ENCODE measurements around the gene PFKFB4. TPM values are rescaled to one million over a fixed set of nuclear protein-coding genes. Genes with fewer than 3 reads are reported as not detected.

The PFKFB4 gene
- total and polyA plus RNA-seq, 2 of the 4 experiments (the other 2 are of a cell fraction) = 16.9 to 17.0 TPM

DNA sequence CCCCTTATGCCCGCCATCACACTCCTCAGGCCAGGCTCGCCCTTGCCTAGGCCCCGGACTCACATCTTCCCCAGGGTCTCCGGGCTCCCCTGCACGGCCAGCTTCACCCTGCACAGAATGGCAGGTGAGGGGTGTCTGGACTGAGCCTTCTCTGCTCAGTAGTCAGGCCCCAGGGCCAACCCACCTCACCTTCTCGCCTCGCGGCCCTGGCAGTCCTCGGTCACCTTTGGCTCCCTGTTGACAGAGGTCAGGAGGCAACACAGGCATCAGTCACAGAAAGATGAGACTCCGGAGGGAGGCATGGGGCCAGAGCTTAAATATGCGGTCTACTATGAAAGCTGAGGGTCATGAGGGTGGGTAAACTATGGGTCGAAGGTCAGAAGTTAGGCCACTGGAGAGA is 15.3 kb upstream of the PFKFB4 start:
- Histone ChIP-seq H3K9me1 (ENCODE audit: insufficient read depth, low read length) (peaks cover 10% of the 10 kb centered on the region; the same call in 1 of the 2 replicates), H3K9me3 (ENCODE audit: control insufficient read depth, insufficient read depth, low read length) (no peaks in the 10 kb centered on the region), H4K20me1 (ENCODE audit: insufficient read depth, low read length) (peaks cover 6% of the 10 kb centered on the region; the same call in 1 of the 2 replicates), H2BK120ac (ENCODE audit: low read depth, low read length) (no peak overlapping the region), H3K79me1 (ENCODE audit: low read depth in 1 of 2, low read length in 2 of 2) (peaks cover 4 to 12% of the 10 kb centered on the region in 2 experiments; a peak in 2 of 4 replicates), H3K4me1 (ENCODE audit: control insufficient read depth, insufficient read depth, low read length) (no peaks in the 10 kb centered on the region), H3K36me3 (ENCODE audit: control insufficient read depth, insufficient read depth, low read length) (peaks cover 75% of the 10 kb centered on the region), H3K9ac (ENCODE audit: low read depth, low read length) (no peak overlapping the region), H2AFZ (replicated peaks; ENCODE audit: low read length, poor library complexity) (no peak overlapping the region), H2AK5ac (ENCODE audit: low read depth, low read length) (no peak overlapping the region), H2BK5ac (ENCODE audit: low read depth, low read length, poor library complexity, severe bottlenecking) (no peak overlapping the region), H3K4me2 (ENCODE audit: low read depth, low read length) (no peak overlapping the region), H2BK20ac (ENCODE audit: low read depth, low read length) (no peak overlapping the region), H3K23ac (ENCODE audit: low read depth, low read length) (no peak overlapping the region), H3K27ac (ENCODE audit: insufficient read depth, low read length) (no peak overlapping the region), H3K18ac (ENCODE audit: low read depth, low read length) (no peak overlapping the region), H3K4me3 (ENCODE audit: insufficient read depth, low read depth, low read length) (no peak overlapping the region), H3K56ac (ENCODE audit: extremely low read depth, insufficient read depth, low read length) (no peak overlapping the region), H2AK9ac (replicated peaks; ENCODE audit: low read depth, low read length, poor library complexity) (peak overlapping the region; percentile 50), H4K91ac (ENCODE audit: insufficient read depth, low read depth, low read length) (no peak overlapping the region), H4K5ac (ENCODE audit: low read depth, low read length) (no peak overlapping the region), H4K8ac (ENCODE audit: low read depth in 2 of 2, low read length in 2 of 2) (no peak overlapping the region), H3K14ac (replicated peaks; ENCODE audit: low read depth, low read length) (no peak overlapping the region), H3K27me3 (ENCODE audit: control insufficient read depth, insufficient read depth, low read length) (no peaks in the 10 kb centered on the region), H2BK15ac (ENCODE audit: low read depth, low read length) (no peak overlapping the region; the same call in 2 of the 3 replicates), H3K4ac (ENCODE audit: low read depth, low read length) (no peak overlapping the region)
- ATAC-seq (ENCODE audit: low read depth) (no peak), DNase-seq (no peak)
- CTCF ChIA-PET = no interaction called here
- dilution Hi-C loops (cut with HindIII; ENCODE audit: low sequenced_read_pairs, unreplicated experiment) = no loop called here
- in situ Hi-C loops (cut with MboI; ENCODE audit: low sequenced_read_pairs) = no loop called here
- no TSS peak for BruUV-seq (replicated peaks)
- WGBS, 2 experiments (ENCODE audit: extremely low coverage in 2 of 2, insufficient read length in 1 of 2) = 100% methylated on average over 1 of the region's 12 CpGs; no CpG with 5 or more reads in 1 of the 2 experiments
- TF ChIP-seq, protein P1, sequence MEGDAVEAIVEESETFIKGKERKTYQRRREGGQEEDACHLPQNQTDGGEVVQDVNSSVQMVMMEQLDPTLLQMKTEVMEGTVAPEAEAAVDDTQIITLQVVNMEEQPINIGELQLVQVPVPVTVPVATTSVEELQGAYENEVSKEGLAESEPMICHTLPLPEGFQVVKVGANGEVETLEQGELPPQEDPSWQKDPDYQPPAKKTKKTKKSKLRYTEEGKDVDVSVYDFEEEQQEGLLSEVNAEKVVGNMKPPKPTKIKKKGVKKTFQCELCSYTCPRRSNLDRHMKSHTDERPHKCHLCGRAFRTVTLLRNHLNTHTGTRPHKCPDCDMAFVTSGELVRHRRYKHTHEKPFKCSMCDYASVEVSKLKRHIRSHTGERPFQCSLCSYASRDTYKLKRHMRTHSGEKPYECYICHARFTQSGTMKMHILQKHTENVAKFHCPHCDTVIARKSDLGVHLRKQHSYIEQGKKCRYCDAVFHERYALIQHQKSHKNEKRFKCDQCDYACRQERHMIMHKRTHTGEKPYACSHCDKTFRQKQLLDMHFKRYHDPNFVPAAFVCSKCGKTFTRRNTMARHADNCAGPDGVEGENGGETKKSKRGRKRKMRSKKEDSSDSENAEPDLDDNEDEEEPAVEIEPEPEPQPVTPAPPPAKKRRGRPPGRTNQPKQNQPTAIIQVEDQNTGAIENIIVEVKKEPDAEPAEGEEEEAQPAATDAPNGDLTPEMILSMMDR (conservative IDR thresholded peaks at IDR 0.05; ENCODE audit: low read depth, low read length) = no peak
- no peak for TF ChIP-seq RFX5 (IDR thresholded peaks at IDR 0.05; ENCODE audit: low read depth, low read length)
- TF ChIP-seq NFE2L2 (IDR thresholded peaks at IDR 0.05; ENCODE audit: low read depth, low read length) = no peak
- TF ChIP-seq SMC3 (IDR thresholded peaks at IDR 0.05; ENCODE audit: low read depth, low read length) = no peak
- TF ChIP-seq RAD21 (IDR thresholded peaks at IDR 0.05; ENCODE audit: low read length) = no peak
- TF ChIP-seq, protein P2, sequence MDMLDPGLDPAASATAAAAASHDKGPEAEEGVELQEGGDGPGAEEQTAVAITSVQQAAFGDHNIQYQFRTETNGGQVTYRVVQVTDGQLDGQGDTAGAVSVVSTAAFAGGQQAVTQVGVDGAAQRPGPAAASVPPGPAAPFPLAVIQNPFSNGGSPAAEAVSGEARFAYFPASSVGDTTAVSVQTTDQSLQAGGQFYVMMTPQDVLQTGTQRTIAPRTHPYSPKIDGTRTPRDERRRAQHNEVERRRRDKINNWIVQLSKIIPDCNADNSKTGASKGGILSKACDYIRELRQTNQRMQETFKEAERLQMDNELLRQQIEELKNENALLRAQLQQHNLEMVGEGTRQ (IDR thresholded peaks at IDR 0.05; ENCODE audit: low read depth, low read length) = no peak
- TF ChIP-seq RCOR1 (IDR thresholded peaks at IDR 0.05; ENCODE audit: insufficient replicate concordance, low read length) = no peak
- TF ChIP-seq POLR2A (IDR thresholded peaks at IDR 0.05; ENCODE audit: low read depth, low read length) = no peak
- TF ChIP-seq CHD1 (IDR thresholded peaks at IDR 0.05; ENCODE audit: low read depth, low read length) = no peak
- TF ChIP-seq, protein P3, sequence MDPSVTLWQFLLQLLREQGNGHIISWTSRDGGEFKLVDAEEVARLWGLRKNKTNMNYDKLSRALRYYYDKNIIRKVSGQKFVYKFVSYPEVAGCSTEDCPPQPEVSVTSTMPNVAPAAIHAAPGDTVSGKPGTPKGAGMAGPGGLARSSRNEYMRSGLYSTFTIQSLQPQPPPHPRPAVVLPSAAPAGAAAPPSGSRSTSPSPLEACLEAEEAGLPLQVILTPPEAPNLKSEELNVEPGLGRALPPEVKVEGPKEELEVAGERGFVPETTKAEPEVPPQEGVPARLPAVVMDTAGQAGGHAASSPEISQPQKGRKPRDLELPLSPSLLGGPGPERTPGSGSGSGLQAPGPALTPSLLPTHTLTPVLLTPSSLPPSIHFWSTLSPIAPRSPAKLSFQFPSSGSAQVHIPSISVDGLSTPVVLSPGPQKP (IDR thresholded peaks at IDR 0.05; ENCODE audit: borderline replicate concordance, low read depth, low read length) = no peak
- TF ChIP-seq CEBPB (IDR thresholded peaks at IDR 0.05; ENCODE audit: low read depth, low read length) = no peak
- no peak for TF ChIP-seq BHLHE40 (IDR thresholded peaks at IDR 0.05; ENCODE audit: low read depth, low read length)
- TF ChIP-seq MXI1 (IDR thresholded peaks at IDR 0.05; ENCODE audit: borderline replicate concordance, low read depth, low read length) = no peak
- TF ChIP-seq MAZ (IDR thresholded peaks at IDR 0.05; ENCODE audit: borderline replicate concordance, low read depth, low read length) = no peak
- TF ChIP-seq FOS (IDR thresholded peaks at IDR 0.05; ENCODE audit: low read depth, low read length) = no peak
- TF ChIP-seq MAFK (IDR thresholded peaks at IDR 0.05; ENCODE audit: low read depth, low read length) = no peak
- intact Hi-C loops (cut with micrococcal nuclease) = no loop called here
- POLR2A ChIA-PET (ENCODE audit: unreplicated experiment) = no interaction called here
